ENCODE data around the gene ZNF785. TPM values are rescaled to one million over a fixed set of nuclear protein-coding genes. Genes with fewer than 3 reads are reported as not detected.
A peak's percentile ranks its signal among the peaks of the same experiment; 100 is the strongest.

Gene ZNF785
- total and polyA plus RNA-seq, 2 of the 13 experiments (the other 11 are each of a cell fraction or from before 2014, with no cell fraction given): 0.01 TPM; not detected in 1

DNA sequence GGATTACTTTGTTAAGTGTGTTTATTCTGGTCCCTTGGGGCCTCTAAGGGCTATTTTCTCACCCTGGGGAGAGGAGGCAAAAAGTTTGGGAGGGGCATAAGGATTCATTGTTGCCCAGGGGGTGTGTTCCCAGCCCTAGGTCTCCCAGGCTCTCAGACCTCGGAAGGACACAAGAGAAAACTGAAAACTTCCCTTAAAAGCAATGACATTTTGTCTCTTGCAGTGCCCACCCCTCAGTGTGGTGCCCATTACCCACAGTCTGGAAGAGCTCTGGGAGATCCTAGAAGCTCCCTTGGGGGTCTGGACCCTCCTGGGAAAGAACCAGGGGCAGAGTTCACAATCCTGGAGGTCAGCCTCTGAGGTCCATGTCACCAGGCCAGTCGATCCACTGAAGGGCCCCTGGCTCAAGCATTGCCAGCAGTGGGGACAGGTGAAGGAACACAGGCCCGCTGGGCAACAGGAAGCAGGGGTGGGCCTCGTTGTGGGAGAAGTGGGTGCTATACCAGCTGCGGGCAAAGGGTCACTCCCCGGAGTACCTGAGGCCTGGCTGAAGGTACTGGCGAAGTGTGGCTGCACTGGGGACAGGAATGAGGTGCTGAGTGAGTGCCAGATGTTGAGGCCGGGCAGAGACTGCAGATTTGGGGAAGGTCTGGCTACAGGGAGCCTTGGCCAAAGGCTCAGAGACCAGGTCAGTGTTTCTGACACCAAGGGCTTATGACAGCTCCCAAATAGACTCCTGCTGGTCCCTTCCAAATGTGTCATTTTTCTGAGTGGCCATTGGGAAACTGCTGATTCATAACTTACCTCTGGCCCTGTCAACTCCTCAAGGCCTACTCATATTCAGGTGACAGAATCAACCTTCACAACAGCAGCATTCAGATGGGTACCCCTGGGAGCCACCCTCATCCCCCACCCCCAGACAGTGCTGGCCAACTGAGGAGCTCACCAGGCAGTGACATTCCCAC lies 46.2 kb downstream of the ZNF785 start (continued):
- TF ChIP-seq SNRNP70 (IDR thresholded peaks at IDR 0.05; ENCODE audit: low read depth, low read length) (no peak), ZIK1 (CRISPR knock-in tag; IDR thresholded peaks at IDR 0.05; ENCODE audit: borderline replicate concordance, low read depth) (no peak; the same call in 1 of the 2 replicates), CREM (IDR thresholded peaks at IDR 0.05) (no peak), CREM (CRISPR knock-in tag; IDR thresholded peaks at IDR 0.05) (no peak), ZNF354B (CRISPR knock-in tag; IDR thresholded peaks at IDR 0.05) (no peak), RXRA (CRISPR knock-in tag; IDR thresholded peaks at IDR 0.05) (no peak), NR2F1 (CRISPR knock-in tag; IDR thresholded peaks at IDR 0.05) (no peak; a peak in 1 of 4 replicates), ZNF788 (CRISPR knock-in tag; IDR thresholded peaks at IDR 0.05; ENCODE audit: borderline replicate concordance) (peak; percentile 13; the same call in 1 of the 2 replicates), ZNF615 (CRISPR knock-in tag; IDR thresholded peaks at IDR 0.05; ENCODE audit: borderline replicate concordance) (no peak), RFXAP (CRISPR knock-in tag; IDR thresholded peaks at IDR 0.05; ENCODE audit: borderline replicate concordance) (no peak; the same call in 1 of the 2 replicates), TCF7 (IDR thresholded peaks at IDR 0.05; ENCODE audit: low read depth) (no peak), MBNL3 (CRISPR knock-in tag; conservative IDR thresholded peaks at IDR 0.05) (no peak)
- TF ChIP-seq, protein P1, sequence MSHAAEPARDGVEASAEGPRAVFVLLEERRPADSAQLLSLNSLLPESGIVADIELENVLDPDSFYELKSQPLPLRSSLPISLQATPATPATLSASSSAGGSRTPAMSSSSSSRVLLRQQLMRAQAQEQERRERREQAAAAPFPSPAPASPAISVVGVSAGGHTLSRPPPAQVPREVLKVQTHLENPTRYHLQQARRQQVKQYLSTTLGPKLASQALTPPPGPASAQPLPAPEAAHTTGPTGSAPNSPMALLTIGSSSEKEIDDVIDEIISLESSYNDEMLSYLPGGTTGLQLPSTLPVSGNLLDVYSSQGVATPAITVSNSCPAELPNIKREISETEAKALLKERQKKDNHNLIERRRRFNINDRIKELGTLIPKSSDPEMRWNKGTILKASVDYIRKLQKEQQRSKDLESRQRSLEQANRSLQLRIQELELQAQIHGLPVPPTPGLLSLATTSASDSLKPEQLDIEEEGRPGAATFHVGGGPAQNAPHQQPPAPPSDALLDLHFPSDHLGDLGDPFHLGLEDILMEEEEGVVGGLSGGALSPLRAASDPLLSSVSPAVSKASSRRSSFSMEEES (CRISPR knock-in tag; IDR thresholded peaks at IDR 0.05): no peak
- TF ChIP-seq, protein P2, sequence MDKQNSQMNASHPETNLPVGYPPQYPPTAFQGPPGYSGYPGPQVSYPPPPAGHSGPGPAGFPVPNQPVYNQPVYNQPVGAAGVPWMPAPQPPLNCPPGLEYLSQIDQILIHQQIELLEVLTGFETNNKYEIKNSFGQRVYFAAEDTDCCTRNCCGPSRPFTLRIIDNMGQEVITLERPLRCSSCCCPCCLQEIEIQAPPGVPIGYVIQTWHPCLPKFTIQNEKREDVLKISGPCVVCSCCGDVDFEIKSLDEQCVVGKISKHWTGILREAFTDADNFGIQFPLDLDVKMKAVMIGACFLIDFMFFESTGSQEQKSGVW (CRISPR knock-in tag; IDR thresholded peaks at IDR 0.05; ENCODE audit: borderline replicate concordance): no peak
- TF ChIP-seq, protein P3, sequence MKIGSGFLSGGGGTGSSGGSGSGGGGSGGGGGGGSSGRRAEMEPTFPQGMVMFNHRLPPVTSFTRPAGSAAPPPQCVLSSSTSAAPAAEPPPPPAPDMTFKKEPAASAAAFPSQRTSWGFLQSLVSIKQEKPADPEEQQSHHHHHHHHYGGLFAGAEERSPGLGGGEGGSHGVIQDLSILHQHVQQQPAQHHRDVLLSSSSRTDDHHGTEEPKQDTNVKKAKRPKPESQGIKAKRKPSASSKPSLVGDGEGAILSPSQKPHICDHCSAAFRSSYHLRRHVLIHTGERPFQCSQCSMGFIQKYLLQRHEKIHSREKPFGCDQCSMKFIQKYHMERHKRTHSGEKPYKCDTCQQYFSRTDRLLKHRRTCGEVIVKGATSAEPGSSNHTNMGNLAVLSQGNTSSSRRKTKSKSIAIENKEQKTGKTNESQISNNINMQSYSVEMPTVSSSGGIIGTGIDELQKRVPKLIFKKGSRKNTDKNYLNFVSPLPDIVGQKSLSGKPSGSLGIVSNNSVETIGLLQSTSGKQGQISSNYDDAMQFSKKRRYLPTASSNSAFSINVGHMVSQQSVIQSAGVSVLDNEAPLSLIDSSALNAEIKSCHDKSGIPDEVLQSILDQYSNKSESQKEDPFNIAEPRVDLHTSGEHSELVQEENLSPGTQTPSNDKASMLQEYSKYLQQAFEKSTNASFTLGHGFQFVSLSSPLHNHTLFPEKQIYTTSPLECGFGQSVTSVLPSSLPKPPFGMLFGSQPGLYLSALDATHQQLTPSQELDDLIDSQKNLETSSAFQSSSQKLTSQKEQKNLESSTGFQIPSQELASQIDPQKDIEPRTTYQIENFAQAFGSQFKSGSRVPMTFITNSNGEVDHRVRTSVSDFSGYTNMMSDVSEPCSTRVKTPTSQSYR (CRISPR knock-in tag; IDR thresholded peaks at IDR 0.05; ENCODE audit: borderline replicate concordance): no peak
- TF ChIP-seq, protein P4, sequence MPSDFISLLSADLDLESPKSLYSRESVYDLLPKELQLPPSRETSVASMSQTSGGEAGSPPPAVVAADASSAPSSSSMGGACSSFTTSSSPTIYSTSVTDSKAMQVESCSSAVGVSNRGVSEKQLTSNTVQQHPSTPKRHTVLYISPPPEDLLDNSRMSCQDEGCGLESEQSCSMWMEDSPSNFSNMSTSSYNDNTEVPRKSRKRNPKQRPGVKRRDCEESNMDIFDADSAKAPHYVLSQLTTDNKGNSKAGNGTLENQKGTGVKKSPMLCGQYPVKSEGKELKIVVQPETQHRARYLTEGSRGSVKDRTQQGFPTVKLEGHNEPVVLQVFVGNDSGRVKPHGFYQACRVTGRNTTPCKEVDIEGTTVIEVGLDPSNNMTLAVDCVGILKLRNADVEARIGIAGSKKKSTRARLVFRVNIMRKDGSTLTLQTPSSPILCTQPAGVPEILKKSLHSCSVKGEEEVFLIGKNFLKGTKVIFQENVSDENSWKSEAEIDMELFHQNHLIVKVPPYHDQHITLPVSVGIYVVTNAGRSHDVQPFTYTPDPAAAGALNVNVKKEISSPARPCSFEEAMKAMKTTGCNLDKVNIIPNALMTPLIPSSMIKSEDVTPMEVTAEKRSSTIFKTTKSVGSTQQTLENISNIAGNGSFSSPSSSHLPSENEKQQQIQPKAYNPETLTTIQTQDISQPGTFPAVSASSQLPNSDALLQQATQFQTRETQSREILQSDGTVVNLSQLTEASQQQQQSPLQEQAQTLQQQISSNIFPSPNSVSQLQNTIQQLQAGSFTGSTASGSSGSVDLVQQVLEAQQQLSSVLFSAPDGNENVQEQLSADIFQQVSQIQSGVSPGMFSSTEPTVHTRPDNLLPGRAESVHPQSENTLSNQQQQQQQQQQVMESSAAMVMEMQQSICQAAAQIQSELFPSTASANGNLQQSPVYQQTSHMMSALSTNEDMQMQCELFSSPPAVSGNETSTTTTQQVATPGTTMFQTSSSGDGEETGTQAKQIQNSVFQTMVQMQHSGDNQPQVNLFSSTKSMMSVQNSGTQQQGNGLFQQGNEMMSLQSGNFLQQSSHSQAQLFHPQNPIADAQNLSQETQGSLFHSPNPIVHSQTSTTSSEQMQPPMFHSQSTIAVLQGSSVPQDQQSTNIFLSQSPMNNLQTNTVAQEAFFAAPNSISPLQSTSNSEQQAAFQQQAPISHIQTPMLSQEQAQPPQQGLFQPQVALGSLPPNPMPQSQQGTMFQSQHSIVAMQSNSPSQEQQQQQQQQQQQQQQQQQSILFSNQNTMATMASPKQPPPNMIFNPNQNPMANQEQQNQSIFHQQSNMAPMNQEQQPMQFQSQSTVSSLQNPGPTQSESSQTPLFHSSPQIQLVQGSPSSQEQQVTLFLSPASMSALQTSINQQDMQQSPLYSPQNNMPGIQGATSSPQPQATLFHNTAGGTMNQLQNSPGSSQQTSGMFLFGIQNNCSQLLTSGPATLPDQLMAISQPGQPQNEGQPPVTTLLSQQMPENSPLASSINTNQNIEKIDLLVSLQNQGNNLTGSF (CRISPR knock-in tag; IDR thresholded peaks at IDR 0.05): no peak
